PFSK-1 (cell line): ENCODE measurements around the gene ZBTB38.

Experiments
- FOXP2 ChIP-seq: optimal IDR thresholded peaks from 2 replicates; pipeline ENCODE3; 2011; ENCODE audit warnings: borderline replicate concordance, control low read depth, inconsistent platforms; ENCODE audit not compliant: insufficient read depth; ENCODE audit errors: extremely low read length, extremely low read depth
- POLR2AphosphoS5 ChIP-seq: IDR thresholded peaks from 2 replicates; pipeline ENCODE4 v1.6.1; 2012; ENCODE audit warnings: low read depth, mild to moderate bottlenecking, control low read depth, low read length, moderate library complexity
- SIN3A ChIP-seq: IDR thresholded peaks from 2 replicates; pipeline ENCODE4 v1.6.1; 2012; ENCODE audit warnings: mild to moderate bottlenecking, low read length, moderate library complexity, borderline replicate concordance; ENCODE audit not compliant: insufficient read depth
- TAF1 ChIP-seq: IDR thresholded peaks from 2 replicates; pipeline ENCODE4 v1.6.1; 2012; ENCODE audit warnings: low read length, control low read depth, borderline replicate concordance; ENCODE audit not compliant: insufficient read depth
- TF ChIP-seq, protein P1 (sequence below), 2 experiments: IDR thresholded peaks; 2 replicates each; pipeline versions ENCODE4 v1.6.1 to v1.8.0; 2011 to 2012; ENCODE audit warnings: low read depth in 2 of 2, low read length in 2 of 2, control low read depth in 1 of 2, inconsistent platforms in 1 of 2, mild to moderate bottlenecking in 1 of 2, moderate library complexity in 1 of 2; ENCODE audit not compliant: insufficient read depth in 1 of 2

ZBTB38 gene

GRCh38 chr3:141341536-141341935 lies 26.8 kb upstream of the ZBTB38 start:
- no peak for TF ChIP-seq POLR2AphosphoS5
- TF ChIP-seq, protein P1, sequence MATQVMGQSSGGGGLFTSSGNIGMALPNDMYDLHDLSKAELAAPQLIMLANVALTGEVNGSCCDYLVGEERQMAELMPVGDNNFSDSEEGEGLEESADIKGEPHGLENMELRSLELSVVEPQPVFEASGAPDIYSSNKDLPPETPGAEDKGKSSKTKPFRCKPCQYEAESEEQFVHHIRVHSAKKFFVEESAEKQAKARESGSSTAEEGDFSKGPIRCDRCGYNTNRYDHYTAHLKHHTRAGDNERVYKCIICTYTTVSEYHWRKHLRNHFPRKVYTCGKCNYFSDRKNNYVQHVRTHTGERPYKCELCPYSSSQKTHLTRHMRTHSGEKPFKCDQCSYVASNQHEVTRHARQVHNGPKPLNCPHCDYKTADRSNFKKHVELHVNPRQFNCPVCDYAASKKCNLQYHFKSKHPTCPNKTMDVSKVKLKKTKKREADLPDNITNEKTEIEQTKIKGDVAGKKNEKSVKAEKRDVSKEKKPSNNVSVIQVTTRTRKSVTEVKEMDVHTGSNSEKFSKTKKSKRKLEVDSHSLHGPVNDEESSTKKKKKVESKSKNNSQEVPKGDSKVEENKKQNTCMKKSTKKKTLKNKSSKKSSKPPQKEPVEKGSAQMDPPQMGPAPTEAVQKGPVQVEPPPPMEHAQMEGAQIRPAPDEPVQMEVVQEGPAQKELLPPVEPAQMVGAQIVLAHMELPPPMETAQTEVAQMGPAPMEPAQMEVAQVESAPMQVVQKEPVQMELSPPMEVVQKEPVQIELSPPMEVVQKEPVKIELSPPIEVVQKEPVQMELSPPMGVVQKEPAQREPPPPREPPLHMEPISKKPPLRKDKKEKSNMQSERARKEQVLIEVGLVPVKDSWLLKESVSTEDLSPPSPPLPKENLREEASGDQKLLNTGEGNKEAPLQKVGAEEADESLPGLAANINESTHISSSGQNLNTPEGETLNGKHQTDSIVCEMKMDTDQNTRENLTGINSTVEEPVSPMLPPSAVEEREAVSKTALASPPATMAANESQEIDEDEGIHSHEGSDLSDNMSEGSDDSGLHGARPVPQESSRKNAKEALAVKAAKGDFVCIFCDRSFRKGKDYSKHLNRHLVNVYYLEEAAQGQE (IDR thresholded peaks at IDR 0.05; ENCODE audit: insufficient read depth in 1 of 2, low read depth in 2 of 2, low read length in 2 of 2), result no peak
- no peak for TF ChIP-seq TAF1
- TF ChIP-seq FOXP2, result no peak
- no peak for TF ChIP-seq SIN3A

GRCh38 chr3:141342386-141342785 lies 25.9 kb upstream of the ZBTB38 start:
- TF ChIP-seq TAF1 (no peak), POLR2AphosphoS5 (no peak), FOXP2 (no peak), SIN3A (no peak)
- TF ChIP-seq, protein P1 (IDR thresholded peaks at IDR 0.05; ENCODE audit: insufficient read depth in 1 of 2, low read depth in 2 of 2, low read length in 2 of 2), result no peak

- TF ChIP-seq FOXP2 (no peak), SIN3A (no peak), POLR2AphosphoS5 (no peak), TAF1 (no peak)
- TF ChIP-seq, protein P1 (IDR thresholded peaks at IDR 0.05; ENCODE audit: insufficient read depth in 1 of 2, low read depth in 2 of 2, low read length in 2 of 2), result no peak
These were observed 25.2 kb upstream of the ZBTB38 start for GRCh38 chr3:141343077-141343476.

- TF ChIP-seq POLR2AphosphoS5 (no peak), TAF1 (no peak), FOXP2 (no peak), SIN3A (no peak)
- TF ChIP-seq, protein P1 (IDR thresholded peaks at IDR 0.05; ENCODE audit: insufficient read depth in 1 of 2, low read depth in 2 of 2, low read length in 2 of 2), result no peak
These were observed 24.4 kb upstream of the ZBTB38 start for GRCh38 chr3:141343865-141344271.

GRCh38 chr3:141345528-141345927 lies 22.8 kb upstream of the ZBTB38 start:
- no peak for TF ChIP-seq POLR2AphosphoS5
- no peak for TF ChIP-seq SIN3A
- TF ChIP-seq TAF1, result no peak
- TF ChIP-seq, protein P1 (IDR thresholded peaks at IDR 0.05; ENCODE audit: insufficient read depth in 1 of 2, low read depth in 2 of 2, low read length in 2 of 2), result no peak
- no peak for TF ChIP-seq FOXP2
